ENCODE data around the gene C11orf91.

C11orf91 gene

DNA sequence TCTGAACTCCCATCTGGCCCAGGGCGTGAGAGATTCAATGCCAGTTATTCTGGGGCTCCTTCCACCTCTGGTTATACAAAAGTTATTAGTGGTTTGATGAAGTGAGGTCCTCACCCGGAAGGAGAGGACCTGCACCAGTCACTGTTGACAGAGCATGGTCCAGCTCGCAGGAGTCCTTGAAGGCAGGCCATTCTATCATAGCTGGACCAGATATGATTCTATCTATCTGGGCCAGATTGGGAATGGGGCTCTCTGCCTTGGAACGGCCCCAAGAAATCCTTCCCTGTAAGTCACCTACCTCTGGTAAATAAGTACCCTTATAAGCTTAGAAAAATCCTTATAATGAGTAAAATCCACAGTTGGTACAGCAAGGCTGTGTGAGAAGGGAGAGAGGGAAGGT is 50.7 kb downstream of the C11orf91 start:
- no peak for DNase-seq (ENCODE audit: low spot score)
